Cerebellar nuclear complex (tissue), 1 donor: ENCODE measurements around the gene ISG20L2.

ENCODE experiments used
- DNase-seq, 2 experiments: peaks; one replicate each; lab custom pipeline; 2025; lab: John Stamatoyannopoulos, UW

Gene ISG20L2

DNA sequence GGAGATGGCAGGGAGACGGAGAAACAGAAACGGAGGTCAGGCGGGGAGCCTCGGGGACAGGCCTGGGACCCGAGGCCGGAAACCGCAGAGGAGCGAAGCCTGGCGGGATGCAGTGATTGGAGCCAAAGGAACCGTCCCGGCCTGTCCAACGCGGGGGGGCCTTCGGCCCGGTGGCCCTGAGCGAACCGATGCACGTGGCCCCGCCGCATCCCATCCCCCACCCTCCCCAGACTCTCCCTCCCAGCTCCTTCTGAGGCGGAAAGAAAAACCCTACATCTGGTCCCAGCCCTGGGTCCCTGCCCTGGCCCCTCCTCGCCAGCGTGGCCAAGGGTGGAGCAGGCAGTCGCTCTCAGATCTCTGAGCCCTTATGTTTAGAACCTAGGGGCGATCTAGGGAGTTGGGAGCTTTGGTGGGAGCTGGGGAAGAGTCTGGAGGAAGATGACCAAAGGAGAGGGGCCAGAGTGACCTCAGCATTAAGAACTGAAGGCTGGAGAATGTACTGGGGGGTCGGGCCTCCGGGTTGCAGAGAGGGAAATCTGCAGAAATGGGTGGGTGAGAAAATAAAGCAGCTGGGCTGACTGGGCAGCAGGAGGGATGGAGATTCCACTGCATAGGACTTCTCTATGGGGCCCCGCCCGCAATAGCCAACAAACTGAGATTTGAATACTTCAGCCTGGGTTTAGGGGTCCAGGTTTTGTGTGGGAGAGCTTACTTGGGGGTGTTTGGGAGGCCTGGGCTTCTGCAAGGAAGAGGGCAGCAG lies 21.7 kb downstream of the ISG20L2 start:
- no peak for DNase-seq

GRCh38 chr1:156705918-156706656 lies 22.5 kb downstream of the ISG20L2 start:
- no peak for DNase-seq

DNA sequence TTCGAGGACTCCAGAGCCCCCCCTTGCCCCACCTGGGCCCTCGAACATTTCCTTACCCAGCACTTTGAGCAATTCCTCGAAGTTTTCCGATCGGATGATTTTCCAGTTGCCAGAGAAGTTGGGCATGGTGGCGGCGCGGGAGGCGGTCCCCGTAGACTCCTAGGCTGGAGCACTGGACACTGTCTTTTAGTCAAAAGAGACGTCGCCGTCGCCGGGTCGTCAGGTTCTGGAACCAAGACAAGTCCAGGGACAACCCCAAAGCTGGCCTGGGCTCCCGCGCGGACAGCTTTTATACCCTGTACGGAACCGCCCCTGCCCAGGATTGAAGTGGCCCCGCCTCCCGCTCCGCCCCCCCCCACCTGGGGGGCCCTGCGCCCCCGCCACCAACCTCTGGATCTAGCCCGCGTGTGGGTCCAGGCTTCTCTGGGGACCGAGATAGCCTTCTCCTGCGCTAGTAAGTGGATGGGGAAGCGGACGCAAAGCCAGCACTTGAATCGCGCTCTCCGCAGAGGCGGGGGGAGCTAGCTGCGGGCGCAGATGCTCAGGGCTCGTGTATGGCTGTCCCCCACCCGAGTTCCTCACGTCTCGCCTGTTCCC lies 23.1 kb downstream of the ISG20L2 start, which contains the start of gene CRABP2:
Gene CRABP2 (minus strand): TSS at position 263 of the 597 bp plus-strand sequence. CDS start 137 bp downstream, at position 126.
- no peak for DNase-seq

DNA sequence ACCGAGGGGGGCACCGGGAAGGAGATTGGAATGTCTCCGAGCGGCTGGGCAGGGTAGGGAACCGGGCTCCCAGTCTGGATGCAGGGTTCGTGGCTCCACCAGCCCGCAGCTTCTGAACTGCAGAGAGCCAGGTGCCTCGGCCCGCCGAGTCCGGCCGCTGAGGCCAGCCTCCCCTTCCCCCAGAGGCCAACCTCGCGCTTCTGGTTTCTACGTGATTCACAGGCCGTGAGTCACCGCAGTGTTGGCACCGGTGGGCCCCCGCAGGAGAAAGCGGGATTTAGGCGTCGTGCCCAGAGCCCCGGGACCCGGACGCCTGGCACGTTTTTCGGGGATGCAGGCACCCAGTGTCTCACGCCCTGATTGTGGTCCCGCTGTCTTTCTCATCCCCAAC lies 23.6 kb downstream of the ISG20L2 start:
- no peak for DNase-seq

- no peak for DNase-seq
These were observed 24.3 kb downstream of the ISG20L2 start for GRCh38 chr1:156704166-156704711.

DNA sequence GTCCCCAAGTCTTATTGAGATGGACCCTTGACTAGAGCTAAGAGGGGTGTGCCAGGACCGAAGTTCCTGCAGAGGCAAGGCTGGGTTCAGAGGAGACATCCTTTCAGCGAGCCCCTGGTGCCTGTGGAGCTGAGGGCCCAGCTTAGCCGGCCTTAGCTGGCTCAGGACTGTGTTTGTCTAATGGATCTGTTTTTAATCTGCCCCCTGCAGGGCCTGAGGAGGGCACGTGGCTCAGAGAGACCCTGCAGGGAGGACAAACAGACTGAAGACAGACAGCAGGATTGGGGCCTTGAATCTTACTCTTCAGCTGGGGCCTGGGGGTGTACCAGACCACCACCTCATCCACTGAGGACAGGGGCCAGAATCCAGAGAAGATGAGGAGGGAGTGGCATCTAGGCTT lies 24.8 kb downstream of the ISG20L2 start:
- DNase-seq, result no peak

DNA sequence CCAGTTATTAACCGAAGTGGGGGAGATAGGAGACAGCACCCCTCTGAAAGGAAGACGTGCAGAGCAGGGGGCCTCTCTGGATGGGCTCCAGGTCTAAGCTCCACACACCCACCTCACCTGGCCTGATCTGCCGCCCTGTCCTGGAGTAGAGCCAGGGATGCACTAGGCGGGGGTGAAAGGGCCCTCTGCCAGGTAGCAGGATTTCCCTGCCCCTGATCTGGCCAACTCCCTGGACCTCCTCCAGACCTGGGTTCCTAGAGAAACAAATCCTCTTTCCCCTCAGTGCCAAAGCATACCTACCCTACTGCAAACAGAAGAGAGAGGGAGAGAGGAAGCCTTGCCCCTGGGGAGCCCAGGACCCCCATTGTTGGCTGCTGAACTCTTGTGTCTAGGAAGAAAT lies 25.2 kb downstream of the ISG20L2 start:
- no peak for DNase-seq

GRCh38 chr1:156700736-156701531 lies 27.6 kb downstream of the ISG20L2 start:
- no peak for DNase-seq

- no peak for DNase-seq
These were observed 29.6 kb downstream of the ISG20L2 start for GRCh38 chr1:156698995-156699394.

DNA sequence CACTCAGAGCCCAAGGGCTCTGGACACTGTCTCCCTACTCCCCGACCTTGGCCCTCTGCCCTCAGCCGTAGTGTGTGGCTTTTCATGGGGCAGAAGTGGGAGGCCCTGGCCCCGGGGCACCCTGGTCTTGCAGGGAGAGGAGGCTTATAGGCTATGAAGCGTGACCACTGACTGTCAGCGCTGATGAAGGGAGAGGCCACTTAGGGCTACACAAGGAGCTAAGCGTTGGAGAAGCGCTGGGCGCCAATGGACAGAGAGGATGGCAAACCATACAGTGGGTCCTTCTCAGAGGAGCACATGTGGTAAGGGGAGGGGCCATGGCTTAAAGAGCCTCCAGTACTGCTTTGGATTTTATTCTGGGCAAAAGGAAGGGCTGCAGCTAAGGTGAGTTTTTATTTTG lies 31.1 kb downstream of the ISG20L2 start:
- no peak for DNase-seq

DNA sequence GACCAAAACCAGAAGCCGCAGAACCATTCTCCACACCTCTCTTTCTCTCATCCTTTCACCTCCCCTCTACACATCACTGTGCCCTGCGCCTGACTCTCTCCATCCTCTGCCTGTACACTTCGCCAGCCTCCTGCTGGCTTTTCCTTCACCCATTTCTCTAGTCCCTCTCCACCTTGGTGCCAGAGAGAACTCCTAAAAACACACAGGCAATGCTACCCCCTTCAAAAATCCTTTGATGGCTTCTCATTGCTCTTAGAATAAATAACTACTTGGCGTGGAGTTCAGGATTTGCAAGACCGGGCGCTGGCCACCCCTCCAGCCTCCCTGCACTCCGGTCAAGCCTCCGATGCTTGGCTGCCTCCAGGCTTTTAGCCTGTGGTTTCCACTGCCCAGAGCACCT lies 31.8 kb downstream of the ISG20L2 start:
- no peak for DNase-seq

- DNase-seq, result no peak
These were observed 33.9 kb downstream of the ISG20L2 start for GRCh38 chr1:156694690-156694962.

- no peak for DNase-seq
These were observed 34.5 kb downstream of the ISG20L2 start for GRCh38 chr1:156693848-156694689.

DNA sequence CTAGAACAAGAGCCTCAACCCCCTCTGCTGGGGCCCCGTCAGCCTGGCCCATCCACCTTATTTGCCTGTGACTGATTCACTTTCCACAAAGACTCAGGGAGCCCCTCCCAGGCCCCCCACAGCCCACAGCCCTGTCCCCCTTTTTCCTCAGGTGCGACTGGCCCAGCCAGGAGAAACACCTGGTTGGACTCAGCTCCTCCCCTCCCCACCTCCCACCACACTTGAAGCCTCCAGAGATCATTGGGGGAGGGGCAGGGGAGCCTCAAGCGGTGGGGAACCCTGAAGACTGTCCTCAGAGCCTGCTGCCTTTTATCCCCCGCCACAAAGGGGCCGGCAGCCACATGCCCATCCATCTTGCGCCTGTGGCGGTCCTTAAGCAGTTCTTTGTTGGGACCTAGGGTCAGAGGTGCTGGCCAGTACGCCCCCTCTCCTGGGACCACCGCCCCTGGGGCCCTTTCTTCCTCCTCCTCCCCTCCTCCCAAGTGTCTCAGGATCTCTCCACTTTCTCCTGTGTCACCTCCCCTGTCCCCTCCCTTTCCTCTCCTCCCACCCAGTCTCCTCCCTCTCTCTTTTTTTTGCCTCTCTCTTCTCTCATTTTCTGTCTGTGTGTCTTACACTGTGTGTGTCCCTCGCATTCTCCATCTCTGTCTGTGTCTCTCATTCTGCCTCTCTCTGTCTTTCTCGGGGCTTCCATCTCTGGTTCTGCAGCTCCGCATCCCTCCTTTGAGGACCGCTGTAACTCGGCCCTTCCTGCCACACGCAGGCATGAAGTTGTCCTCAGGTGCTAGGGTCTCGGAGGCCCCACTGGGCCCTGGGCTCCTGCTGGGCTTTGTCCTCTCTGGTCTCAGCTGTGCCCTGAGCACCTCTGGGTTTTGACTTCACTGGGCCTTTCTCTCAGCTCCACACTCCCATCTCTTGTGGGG lies 35.4 kb downstream of the ISG20L2 start:
- no peak for DNase-seq

GRCh38 chr1:156692441-156692924 lies 36.1 kb downstream of the ISG20L2 start:
- DNase-seq, result no peak

DNA sequence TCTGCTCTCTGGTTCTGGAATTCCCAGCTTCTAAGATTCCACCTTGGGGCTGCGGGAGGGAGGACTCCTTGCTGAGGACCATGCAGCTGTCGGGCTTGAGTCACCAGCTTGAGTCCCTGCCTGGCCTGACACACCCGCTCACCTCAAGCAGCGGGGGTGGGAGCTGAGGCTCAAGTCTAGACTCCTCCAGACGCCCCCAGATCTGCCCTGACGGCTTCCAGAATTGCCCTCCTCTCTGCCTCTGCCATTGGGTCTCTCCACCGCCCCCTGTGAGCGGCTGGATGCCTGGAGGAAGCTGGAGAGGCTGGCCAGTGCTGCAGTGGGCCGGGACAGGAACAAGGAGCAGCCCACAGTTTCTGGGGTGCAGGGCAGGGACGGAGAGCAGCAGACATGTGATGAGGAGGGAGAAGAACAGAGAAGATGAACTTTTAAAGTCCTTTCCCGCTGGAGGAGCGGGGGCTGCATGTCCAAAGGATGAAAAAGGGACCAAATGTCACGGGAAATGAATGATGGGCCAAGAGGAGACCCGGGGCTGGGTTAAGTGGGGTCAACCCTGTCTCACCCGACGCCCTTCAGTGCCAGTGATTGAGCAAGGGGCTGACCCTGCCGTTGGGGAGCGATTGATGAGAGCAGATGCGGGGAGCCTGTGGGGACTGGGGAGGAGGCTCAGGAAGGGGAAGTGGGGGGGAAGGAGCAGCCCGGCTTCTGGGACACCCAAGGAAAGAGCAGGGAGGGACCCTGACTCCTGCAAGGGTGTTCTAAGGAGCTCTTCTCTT lies 36.7 kb downstream of the ISG20L2 start:
- DNase-seq, result no peak

GRCh38 chr1:156691191-156691590 lies 37.4 kb downstream of the ISG20L2 start:
- DNase-seq, result no peak

DNA sequence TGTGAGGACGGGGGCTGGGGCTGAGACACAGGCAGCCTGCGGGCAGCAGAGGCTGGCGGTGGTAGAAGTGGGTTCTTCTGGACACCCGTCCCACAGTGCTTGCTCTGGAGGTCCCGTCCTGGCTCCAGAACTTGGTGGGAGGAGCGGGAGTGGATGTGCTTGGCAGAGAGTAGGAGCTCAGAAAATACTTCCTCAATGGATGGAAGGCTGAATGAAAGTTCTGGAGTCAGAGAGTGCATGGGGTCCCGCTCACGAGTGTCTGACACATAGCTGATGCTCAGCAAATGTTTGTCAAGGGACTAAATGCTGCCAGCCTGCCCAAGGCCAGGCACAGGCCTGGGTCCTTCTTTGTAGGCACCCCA lies 37.9 kb downstream of the ISG20L2 start:
- no peak for DNase-seq
